Measurements from ENCODE around the gene IRF2BP1.

GRCh38 chr19:45862271-45862563, 23.7 kb downstream of the IRF2BP1 start:
- no peak for TF ChIP-seq RNF2 (IDR thresholded peaks at IDR 0.05; ENCODE audit: borderline replicate concordance, low read depth)
- no peak for TF ChIP-seq SMC3 (IDR thresholded peaks at IDR 0.05)
- no peak for TF ChIP-seq GATA3 (IDR thresholded peaks at IDR 0.05; ENCODE audit: borderline replicate concordance)
- TF ChIP-seq E2F6 (IDR thresholded peaks at IDR 0.05; ENCODE audit: borderline replicate concordance, low read depth) = no peak
- no peak for TF ChIP-seq CTCF (IDR thresholded peaks at IDR 0.05)
- TF ChIP-seq PBX3 (IDR thresholded peaks at IDR 0.05) = no peak
- no peak for TF ChIP-seq REST (IDR thresholded peaks at IDR 0.05)
- no peak for TF ChIP-seq POLR2A (IDR thresholded peaks at IDR 0.05; ENCODE audit: low read length)
- no peak for TF ChIP-seq NFE2L2 (conservative IDR thresholded peaks at IDR 0.05; ENCODE audit: low read length)
- TF ChIP-seq CEBPB (IDR thresholded peaks at IDR 0.05) = no peak

Measured in A549 (cell line).